DMS79 treated with DMSO at 0.1 percent for 48 hours (cell line): ENCODE measurements around the gene HOXC13.
A peak's percentile ranks its signal among the peaks of the same experiment; 100 is the strongest.

Source experiments
- DNase-seq: peaks from one replicate; lab custom pipeline; 2025; lab: John Stamatoyannopoulos, UW

HOXC13 gene

DNA sequence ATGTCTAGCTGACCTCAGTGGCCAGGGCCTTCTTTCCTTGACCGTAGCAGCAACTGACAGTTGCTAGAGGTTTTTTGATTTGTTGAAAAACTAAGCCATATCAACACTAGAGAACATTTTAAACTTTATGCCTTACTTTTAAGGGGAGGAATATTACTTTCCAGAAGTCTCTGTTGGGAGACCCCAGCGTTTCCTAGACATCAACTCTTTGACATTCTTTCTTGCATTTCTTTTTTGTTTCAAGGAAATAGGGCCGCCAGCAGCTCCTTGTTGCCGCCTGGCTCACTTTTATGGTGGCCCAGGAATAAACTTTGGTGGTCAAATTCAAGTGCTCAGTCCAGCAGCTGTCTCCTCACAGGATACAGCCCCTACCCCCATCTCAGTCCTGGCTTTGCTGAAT lies 31.8 kb downstream of the HOXC13 start:
- DNase-seq: no peak

DNA sequence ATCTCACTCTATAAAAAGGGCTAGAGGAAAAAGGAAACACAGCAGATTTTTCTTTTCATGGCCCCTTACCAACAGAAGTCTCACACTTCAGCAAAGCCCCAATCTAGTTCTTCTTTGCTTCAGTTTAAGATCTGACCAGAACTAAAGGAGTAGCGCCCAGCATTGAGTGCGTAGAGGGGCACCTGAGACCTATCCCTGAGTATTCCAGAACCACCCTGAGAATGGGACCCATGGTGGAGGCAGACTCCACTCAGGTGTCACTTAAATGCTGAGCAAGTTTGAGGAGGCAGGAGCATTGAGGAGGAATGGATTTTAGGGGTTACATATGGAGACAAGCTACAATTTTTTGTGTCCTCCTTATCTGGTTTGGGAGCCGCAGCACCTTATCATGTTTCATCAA lies 32.5 kb downstream of the HOXC13 start:
- no peak for DNase-seq

DNA sequence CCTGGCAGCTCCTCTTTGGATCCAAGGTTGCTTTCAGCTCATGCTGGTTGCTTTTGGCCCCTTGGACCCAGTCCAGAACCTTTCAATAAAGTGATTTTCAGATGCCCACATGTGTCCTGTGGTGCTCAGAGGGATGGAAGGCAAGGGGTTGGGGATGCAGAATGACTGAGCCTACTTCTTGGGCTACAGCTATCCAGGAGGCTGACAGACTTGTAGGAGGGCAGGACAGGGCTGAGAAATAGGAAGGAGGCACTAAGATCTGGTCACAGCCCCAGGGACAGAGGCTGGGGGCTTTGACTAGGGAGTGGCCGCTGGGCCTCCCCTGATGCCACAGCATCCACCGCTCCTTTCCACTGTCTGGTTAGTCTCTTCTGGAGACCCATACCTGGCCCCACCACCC lies 33.1 kb downstream of the HOXC13 start:
- DNase-seq: no peak

DNA sequence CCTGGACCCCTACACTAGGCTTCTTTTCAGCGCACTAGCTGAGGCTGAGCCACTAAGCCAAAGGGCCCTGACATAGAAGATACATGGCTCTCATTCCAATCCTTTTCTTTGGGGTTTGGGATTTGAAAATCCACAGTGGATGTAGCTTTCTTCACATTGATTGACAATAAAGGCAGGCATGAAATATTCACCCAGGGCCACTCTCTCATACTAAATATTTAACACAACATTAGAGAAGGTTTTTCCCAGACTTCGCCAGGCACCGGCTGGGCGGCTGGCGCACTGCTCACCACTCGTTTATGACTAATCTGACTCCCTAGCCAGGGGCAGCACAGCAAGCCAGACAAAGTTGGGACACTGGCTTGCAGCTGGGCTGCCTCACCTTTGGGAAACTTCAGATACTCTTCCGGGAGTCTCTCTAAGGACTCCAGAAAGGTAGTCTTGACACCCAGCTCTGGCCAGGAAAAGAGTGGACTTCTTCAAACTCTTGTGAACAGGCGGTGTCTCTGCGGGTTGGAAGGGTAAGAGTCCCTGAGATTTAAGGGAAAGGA lies 33.6 kb downstream of the HOXC13 start:
- DNase-seq: no peak

DNA sequence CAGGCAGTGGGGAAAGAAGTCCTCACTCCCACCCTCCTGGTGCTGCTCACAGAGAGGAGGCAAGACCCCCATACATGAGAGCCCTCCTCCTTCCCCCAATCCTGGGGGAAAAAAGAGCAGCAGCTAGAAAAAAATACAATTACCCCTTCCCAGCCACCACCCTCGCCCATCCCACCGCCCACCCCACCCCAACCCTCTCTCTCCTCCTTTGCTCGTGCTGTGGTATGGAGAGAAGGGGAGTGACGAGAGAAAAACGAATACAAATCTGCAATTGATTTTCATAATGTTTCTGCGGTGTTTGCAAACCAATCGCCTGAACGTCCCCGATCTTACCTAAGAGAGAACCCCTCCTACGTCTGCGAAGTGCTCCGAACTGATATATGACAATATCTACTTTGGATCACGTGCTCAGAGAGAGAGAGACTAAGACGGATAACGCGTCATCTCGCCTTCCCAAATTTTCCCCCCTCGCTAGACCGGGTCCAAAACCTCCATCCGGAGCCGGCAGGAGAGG lies 34.1 kb downstream of the HOXC13 start, which contains the start of gene HOXC11:
TSS of gene HOXC11 (plus strand) at position 405 of the 514 bp plus-strand sequence. CDS start 116 bp downstream, outside the sequence.
- DNase-seq: no peak

DNA sequence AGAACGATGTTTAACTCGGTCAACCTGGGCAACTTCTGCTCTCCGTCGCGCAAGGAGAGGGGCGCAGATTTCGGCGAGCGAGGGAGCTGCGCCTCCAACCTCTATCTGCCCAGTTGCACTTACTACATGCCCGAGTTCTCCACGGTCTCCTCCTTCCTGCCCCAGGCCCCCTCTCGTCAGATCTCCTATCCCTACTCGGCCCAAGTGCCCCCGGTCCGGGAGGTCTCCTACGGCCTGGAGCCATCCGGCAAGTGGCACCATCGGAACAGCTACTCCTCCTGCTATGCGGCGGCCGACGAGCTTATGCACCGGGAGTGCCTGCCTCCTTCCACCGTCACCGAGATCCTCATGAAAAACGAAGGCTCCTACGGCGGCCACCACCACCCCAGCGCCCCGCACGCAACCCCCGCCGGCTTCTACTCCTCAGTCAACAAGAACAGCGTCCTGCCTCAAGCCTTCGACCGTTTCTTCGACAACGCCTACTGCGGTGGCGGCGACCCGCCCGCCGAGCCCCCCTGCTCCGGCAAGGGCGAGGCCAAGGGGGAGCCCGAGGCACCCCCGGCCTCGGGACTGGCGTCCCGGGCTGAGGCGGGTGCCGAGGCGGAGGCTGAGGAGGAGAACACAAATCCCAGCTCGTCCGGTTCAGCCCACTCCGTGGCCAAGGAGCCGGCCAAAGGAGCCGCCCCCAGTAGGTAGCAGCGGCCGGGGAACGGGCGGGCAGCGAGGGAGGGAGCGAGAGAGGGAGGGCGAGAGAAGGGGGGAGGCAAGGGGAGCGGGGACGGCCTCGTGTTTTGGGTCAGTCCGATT lies 34.8 kb downstream of the HOXC13 start:
- DNase-seq: no peak

DNA sequence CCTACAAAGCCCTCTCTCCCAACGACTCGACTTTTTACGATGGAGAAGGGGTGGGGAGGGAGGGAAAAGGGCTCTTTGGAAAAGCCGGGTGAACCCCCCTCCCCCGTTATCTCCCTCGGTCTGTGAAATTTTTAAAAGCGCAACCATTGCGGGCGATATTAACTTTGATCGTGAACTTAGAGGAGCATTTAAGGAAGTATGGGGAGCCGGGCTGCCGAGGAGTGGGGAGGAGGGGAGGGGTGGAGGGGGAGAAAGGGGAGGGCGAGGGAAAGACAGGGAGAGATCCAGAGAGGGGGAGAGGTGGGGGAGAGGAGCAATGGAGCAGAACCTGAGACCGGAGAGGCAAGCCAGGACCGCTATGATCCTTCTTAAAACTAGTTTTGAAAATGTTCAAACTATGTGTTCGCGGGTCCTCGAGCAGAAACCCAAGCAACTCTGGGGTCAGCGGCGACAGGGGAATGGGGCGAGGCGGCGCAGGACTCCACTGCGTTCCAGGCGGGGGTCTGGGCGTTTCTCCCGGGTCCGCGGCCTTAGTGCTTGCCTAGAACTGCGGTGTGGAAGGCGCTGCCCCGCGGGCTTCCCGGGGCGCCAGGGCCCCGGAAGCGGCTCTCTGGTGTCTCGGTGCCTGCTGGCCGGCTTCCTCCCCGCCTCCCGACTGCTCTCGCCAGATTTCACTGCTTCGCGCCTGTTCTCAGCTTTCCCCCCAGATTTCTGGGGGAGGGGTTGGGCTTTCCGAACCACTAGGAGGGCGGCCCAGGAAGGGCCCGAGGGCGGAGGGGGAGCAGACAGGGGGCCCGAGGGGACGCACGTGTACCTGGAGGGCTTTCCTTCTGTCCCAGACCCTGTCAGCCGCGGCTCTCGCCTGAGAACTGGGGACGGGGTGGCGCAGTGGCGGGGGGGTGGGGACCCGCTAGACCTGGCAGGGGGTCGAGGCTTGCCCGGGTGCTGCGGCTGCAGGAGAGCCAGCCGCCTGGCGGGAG lies 35.7 kb downstream of the HOXC13 start, which contains the start of gene HOTAIR:
TSS of gene HOTAIR (minus strand) at position 871 of the 980 bp plus-strand sequence.
- peak; percentile 8 for DNase-seq

DNA sequence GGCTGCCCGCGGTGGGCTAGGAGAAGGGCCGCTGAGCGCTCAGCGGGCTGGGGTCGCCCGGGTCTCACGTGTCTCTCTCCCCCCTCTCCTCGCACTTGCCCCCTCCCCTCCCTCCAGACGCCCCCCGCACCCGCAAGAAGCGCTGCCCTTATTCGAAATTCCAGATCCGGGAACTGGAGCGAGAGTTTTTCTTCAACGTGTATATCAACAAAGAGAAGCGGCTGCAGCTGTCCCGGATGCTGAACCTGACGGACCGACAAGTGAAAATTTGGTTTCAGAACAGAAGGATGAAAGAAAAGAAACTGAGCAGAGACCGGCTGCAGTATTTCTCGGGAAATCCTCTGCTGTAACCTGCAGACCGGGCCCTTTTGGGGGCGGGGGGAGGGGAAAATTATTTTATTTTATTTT lies 36.4 kb downstream of the HOXC13 start:
- no peak for DNase-seq

DNA sequence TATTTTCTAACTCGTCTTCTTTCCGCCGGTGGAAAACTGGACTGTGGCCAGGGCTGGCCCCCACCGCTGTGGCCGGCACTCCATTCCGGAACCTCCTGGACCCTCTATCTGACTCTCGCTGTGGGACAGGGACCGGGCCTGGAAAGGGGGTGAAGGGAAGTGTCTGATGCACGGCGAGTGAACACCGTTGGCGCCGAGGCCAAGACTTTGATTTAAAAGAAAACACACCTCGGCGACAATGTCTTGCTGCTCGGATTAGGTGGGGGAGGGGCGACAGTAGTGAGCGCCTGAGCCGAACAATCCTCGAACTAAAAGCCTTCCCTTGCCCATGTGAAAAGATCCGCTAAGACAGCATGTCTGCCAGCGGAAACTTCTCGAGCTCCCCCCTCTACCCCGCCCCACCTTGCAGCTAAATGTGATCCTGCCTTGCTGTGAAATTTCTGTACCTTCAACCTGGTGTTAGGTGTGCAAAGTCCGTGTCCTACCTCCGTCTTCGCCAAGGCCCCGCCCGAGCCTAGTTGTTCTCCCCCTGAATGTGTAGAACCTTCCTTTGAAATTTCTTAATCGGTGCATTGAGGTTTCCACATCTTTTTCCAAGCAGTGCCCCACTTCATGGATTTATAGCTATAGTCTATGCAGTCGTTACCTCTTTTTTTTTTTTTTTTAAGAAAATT lies 37.0 kb downstream of the HOXC13 start:
- no peak for DNase-seq

DNA sequence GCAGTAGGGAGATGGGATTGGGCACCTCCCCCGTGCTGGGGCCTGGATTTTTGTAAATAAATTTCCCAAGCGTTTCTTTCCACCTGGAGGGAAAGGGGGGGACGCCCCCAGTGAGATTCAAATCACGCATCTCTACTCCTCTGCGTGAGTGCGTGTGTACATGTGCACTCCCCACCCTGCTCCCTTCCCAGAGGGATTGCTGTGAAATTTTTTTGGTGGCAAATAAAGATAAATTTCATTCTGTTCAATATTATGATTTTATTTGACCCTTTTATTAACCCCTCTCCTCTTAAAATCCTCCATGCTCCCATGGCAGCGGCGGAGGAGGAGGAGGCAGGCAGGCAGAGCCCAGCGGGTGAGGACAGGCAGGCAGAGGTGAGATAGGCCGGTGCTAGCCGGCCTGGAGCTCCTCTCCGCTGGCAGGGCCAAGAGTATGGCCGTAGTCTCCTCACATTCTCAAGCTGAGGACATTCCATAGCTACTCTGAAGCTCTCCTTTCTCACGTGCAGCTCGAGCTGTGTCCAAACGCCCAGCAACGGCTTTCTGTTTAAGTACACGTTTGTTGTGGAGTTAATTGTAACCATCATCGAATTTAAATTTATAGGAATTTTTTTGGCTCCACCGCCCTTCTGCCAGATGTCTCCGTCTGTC lies 37.7 kb downstream of the HOXC13 start:
- no peak for DNase-seq

DNA sequence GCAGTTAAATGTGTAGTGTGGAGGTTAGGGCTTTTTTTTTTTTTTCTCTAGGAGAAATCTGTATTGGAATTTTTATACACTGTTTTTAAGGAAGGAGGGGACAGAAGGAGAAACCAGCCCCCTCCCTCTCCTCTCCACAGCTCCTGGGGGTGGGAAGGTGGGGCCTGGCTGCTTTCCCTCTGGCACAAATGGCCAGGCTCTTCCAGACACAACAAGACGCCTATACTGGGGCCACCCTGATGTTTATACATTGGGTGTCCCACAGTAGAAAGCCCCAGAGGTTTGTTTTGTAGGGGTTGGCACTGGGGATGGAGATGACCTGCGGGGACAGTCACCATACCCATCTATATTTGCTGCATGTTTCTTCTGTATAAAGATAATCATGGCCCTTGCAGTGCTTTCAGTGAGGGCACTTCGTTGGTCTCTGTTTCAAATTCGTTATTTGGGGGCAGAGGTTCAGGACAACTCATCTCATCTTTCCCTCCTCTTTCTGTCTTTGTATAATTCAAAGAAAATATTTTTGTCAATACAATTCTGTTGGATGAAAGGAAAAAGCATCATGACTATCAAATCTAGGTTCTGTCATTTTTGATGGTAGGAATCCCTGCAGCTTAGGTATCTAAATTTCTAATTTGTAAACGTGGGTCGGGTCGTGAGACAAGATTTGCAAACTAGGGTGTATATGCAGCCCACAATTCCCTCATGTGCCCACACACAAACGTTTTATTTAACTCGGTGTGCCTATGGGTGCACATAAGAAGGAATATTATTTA lies 38.4 kb downstream of the HOXC13 start:
- DNase-seq: no peak

DNA sequence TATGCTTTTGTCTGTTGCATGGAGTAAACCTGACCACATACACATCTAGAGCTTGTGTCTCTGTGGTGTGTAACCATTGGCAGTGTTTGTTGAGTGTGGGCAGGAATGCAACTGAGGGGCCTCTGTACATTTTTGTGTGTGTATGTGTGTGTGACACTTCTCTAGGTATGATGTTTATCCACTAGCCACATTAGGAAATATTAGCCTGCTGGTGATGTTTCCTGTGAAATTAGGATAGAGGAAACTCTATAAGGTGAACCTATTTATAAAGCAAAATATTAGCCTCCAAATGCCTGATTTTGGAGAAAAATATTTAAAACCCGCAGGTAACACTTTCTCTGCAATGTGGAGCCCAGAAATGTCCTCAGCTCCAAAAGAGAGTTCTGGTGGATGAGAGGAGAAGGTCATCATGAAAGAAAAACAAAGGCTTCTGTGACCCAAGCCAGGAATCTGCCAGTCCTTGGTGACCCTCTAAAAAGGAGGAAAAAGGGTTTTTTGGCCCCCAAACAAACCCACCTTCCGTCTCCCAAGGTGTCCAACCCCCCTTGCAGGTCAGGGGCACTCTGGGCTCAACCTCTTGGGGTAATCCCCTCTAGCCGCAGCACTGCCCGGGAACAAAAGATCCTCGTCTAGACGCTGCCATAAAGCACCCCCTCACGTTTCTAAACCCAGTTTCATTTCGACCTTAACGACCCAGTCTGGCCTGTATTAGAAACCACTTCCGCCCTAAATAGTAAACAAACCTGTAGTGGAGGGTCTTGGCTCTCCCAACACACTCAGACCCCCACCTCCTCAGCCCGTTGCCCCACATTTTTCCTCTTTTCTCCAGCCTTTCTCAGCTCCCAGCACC lies 39.2 kb downstream of the HOXC13 start:
- peak; percentile 19 for DNase-seq

DNA sequence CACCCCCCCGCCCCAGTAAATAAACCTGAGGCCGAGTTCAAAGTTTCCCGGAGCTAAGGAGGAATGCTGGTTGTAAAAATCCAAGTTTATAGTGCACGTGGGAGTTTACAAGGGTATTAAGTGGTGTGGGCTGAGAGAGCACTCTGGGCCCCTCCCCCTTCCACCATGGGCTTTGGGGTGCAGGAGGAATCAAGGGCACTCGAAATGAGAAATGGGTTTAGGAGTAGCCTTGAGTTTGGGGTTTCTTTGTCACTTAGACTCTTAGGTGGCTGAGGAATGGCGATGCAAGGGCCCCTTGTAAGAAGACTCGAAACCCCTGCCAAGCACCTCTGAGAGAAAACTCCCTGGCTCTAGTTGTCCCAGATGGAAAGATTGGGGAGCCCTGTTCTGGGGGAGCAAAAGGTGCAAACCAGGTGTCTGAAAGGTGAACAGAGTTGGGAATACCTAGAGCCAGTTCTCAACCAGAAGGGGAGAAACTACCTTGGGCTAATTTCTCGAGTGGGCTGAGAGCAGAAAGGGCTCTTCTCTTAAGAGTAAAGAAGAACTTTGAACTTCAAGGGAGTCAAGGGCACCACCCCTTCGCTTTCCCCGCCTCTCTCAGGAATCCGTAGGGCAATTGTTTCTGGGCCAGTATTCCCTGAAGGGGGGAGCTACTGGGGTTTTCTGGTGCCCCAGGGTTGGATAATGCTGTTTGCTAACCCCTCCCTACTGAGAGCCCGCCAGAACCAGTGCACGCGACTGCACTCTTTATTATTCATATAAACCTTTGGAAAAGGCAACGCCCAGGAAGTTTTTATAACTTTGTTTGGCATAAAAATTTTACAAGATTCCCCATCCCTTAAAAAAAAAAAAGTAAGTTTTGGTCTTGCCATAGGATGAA lies 40.1 kb downstream of the HOXC13 start:
- no peak for DNase-seq

DNA sequence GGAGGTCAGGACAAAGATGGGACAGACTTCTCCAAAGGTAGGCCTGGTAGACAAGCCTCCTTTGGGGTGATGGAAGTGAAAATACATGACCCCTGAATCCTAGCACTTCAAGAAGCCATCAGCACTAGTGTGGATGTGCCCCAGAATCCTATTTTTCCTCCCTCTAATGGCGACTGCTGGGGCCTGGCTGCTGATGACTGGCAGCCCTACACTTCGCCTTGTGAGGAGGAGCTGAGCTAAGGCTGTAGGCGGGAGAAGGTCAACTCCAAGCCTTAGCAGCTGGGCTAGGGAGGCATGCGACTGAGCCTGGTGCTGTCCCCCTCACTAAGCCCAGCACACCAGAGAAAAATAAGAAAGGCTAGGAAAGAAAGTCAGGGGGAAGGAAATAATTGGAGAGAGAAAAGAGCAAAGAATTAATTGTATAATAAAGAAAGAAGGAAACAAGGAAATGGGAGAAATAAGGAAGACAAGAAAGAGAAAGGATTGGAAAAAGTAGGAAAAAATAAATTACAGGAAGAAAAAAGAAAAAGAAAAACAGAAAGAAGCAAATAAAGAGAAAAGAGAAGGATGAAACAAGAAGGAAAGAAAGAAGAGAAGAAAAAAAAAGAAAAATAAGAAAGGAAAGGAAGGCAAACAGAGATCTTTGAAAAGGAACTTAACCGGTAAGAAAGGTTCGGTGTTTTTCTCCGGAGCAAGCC lies 41.6 kb downstream of the HOXC13 start:
- DNase-seq: no peak

DNA sequence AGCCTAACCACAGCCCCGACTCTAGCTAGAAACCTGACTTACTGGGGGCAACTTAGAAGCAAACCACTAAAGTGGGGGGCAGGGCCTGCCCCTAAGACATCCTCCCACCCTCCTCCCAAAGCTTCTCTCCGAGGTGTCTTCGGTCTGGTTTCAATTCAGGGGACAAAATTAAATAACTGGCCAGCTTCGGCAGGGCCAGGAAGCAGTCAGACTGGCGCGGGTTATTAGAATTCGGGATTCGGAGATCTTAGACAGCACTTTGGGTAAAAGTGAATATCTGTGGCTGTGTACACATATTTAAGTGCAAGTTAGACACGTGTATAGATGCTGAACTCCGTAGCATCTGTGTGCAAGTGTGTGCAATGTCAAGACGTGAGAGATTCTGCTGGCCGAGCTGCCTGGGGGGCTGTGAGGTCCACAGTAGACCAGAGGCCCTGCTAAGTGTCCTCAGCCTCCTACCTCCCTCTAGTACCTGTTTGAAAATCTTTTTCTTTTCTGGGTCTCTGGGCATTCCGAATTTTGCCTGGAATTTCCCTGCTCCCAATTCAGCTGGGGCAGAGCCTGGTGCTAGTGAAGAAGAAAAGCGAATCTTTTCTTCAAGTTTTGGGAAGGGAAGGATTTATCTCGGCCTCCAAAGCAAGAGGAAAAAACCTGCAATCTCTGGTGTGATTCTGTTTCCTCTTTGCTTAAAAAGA lies 42.3 kb downstream of the HOXC13 start:
- DNase-seq: no peak

DNA sequence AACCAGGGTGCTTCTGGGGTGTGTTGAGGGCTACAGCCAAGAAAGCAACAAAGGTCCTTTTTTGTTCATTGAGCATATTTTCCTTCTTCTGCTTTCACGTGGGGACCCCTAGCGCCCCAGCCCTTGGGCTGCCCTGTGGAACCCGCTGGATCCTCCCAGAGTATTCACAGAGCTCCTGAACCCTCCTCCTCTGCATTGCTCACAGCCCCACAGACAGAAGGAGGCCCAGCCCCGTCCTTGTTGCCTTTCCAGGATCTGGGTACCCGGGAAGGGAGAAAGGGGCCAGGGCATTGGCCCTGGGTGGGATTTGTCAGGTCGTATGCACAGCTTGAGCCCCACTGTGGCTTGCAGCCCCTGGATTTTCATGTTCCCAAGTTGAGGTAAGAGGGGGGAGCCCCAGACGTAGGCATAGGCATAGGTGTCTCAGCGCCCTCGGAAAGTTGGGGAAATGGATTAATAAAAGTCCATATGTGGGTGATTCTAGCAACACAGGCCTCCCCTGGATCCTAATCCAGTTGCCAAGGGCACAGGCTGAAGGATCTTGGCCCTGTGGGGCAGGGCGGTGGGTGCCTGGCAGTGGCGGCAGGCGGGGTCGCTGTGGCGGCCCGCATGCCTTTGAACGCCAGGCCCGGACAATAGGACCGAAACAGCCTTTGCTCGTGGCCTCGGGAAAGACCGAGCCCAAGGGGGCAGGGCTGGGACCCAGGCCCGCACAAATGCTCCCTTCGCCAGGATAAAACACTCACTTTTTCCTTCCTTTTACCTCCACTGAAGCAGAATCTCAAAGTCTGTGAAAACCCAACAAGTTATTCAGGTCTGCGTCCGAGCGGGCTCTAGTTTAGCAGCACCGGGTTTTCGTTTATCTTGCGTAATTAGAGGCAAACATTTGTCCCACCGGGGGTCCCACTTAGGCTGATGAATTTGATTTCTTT lies 43.3 kb downstream of the HOXC13 start:
- no peak for DNase-seq
